K562 (cell line): ENCODE measurements around the gene ASB4. TPM values are rescaled to one million over a fixed set of nuclear protein-coding genes. Genes with fewer than 3 reads are reported as not detected.

Source experiments
- DEAF1 ChIP-seq: fragments of 450-650 bp; formaldehyde crosslinking; IDR thresholded peaks from 2 replicates; pipeline ENCODE4 v1.4.0; 2020; ENCODE audit warnings: mild to moderate bottlenecking, moderate library complexity
- ELF1 ChIP-seq: fragments of 200-800 bp; sonication (Bioruptor generic); IDR thresholded peaks from 2 replicates; pipeline ENCODE4 v1.6.1; 2016; ENCODE audit warnings: missing genetic modification characterization, missing compliant biosample characterization
- JUND ChIP-seq, 2 experiments: IDR thresholded peaks; 2 replicates in 1 of 2; 3 replicates in 1 of 2; pipeline ENCODE4 v1.6.1; 2011; ENCODE audit warnings: borderline replicate concordance in 2 of 2, low read depth in 2 of 2, low read length in 2 of 2, improper control_type of control experiment in 1 of 2, missing biosample characterization in 1 of 2, missing genetic modification characterization in 1 of 2, missing genetic modification reagents in 1 of 2
- PRDM10 ChIP-seq: fragments of 450-650 bp; IDR thresholded peaks from 2 replicates; pipeline ENCODE4 v1.6.1; 2018; ENCODE audit not compliant: partially characterized antibody
- SIRT6 ChIP-seq: IDR thresholded peaks from one replicate; pipeline ENCODE4 v1.6.1; 2012; ENCODE audit warnings: low read depth, mild to moderate bottlenecking, control low read depth, inconsistent platforms, low read length, moderate library complexity
- STAG1 ChIP-seq: sonication (generic); formaldehyde crosslinking; IDR thresholded peaks from 2 replicates; pipeline ENCODE4 v1.5.0; 2020; ENCODE audit warnings: missing genetic modification reagents, borderline replicate concordance
- ZFPM2 ChIP-seq: fragments of 250-450 bp; sonication (Bioruptor Pico); IDR thresholded peaks from 2 replicates; pipeline ENCODE4 v1.5.1; 2022; ENCODE audit warnings: mild to moderate bottlenecking
- ZNF165 ChIP-seq: fragments of 250-450 bp; sonication (Bioruptor Pico); IDR thresholded peaks from 2 replicates; pipeline ENCODE4 v1.4.0; 2020; ENCODE audit warnings: borderline replicate concordance
- ZNF239 ChIP-seq: fragments of 250-450 bp; sonication (Bioruptor Pico); IDR thresholded peaks from 2 replicates; pipeline ENCODE4 v1.4.0; 2020; ENCODE audit warnings: mild to moderate bottlenecking
- polyA plus RNA-seq, 8 experiments: library from polyadenylated mRNA; depleted of rRNA in 4 of 8; stranded (reverse) in 5 of 8; unstranded in 3 of 8; fragments of >200 nt; fragmentation: Nextera tagmentation in 2 of 8; fragmentation: Illumina TruSeq in 1 of 8; extraction: Ambion mirVana in 2 of 8; extraction: Trizol in 1 of 8; gene quantifications; 2 replicates each; pipeline versions ENCODE4 v1.2.1 to v1.2.3, GENCODE V29; 2011 to 2014; ENCODE audit warnings: inconsistent platforms in 1 of 8, missing spikeins in 1 of 8
- total RNA-seq, 7 experiments: library from RNA; depleted of rRNA in 6 of 7; stranded (reverse); fragments of >200 nt in 6 of 7; fragmentation: Illumina TruSeq in 2 of 7; extraction: Trizol in 2 of 7; gene quantifications; 2 replicates each; pipeline versions ENCODE4 v1.2.1 to v1.2.3, GENCODE V29; 2011 to 2021; ENCODE audit warnings: low replicate concordance in 1 of 7
- TF ChIP-seq, protein P1 (sequence below), 2 experiments: fragments of 450-650 bp; formaldehyde crosslinking in 1 of 2; IDR thresholded peaks; 2 replicates each; pipeline versions ENCODE4 v1.4.0 to v1.6.1; 2014 to 2020; ENCODE audit warnings: mild to moderate bottlenecking in 2 of 2, borderline replicate concordance in 1 of 2, low read depth in 1 of 2

The ASB4 gene
- total and polyA plus RNA-seq, 9 of the 15 experiments (the other 6 are each of a cell fraction or from before 2014, with no cell fraction given) = 0.03 to 0.07 TPM; not detected in 7

DNA sequence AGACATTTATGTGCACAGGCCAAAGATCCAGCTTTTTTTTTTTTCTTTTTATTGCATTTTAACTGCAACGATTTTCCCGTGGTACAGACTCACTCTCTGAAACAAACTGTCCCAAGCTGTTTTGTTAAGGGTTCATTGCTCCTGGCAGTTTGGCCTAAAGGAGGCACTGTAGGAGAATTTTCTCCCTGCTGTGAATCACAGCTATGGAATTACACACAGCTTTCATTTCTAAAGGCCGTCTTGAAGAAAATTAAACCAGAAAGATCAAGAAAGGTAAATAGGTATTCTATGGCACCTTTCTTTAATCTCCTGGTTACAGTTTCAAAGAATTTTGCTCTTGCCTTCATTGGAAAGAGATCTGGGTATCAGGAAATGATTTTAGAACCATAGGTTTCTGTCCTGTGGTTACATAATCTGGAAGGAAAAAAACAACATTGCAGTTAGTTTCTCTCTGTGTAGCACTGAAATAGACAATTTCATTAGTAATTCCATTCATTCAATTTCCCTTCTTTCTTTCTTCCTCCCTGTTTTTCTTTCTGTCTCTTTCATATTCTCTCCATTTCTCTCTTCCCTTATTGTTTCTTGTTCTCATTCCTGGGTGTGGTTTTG, 59.4 kb downstream of the ASB4 start (continued):
- TF ChIP-seq PRDM10 (no peak), JUND (IDR thresholded peaks at IDR 0.05; ENCODE audit: borderline replicate concordance, low read depth, low read length) (0 out of 2 replicates have a peak, but pooled peaks have one; percentile 20), JUND (tag; IDR thresholded peaks at IDR 0.05; ENCODE audit: borderline replicate concordance, low read depth, low read length) (peak; percentile 10; the same call in 1 of the 3 replicates), ZNF239 (CRISPR knock-in tag) (no peak), ELF1 (tag) (no peak), ZNF165 (no peak), ZFPM2 (CRISPR knock-in tag) (no peak), SIRT6 (no peak), STAG1 (CRISPR knock-in tag) (no peak), DEAF1 (CRISPR knock-in tag) (peak; percentile 56; the same call in 1 of the 2 replicates)
- TF ChIP-seq, protein P1, sequence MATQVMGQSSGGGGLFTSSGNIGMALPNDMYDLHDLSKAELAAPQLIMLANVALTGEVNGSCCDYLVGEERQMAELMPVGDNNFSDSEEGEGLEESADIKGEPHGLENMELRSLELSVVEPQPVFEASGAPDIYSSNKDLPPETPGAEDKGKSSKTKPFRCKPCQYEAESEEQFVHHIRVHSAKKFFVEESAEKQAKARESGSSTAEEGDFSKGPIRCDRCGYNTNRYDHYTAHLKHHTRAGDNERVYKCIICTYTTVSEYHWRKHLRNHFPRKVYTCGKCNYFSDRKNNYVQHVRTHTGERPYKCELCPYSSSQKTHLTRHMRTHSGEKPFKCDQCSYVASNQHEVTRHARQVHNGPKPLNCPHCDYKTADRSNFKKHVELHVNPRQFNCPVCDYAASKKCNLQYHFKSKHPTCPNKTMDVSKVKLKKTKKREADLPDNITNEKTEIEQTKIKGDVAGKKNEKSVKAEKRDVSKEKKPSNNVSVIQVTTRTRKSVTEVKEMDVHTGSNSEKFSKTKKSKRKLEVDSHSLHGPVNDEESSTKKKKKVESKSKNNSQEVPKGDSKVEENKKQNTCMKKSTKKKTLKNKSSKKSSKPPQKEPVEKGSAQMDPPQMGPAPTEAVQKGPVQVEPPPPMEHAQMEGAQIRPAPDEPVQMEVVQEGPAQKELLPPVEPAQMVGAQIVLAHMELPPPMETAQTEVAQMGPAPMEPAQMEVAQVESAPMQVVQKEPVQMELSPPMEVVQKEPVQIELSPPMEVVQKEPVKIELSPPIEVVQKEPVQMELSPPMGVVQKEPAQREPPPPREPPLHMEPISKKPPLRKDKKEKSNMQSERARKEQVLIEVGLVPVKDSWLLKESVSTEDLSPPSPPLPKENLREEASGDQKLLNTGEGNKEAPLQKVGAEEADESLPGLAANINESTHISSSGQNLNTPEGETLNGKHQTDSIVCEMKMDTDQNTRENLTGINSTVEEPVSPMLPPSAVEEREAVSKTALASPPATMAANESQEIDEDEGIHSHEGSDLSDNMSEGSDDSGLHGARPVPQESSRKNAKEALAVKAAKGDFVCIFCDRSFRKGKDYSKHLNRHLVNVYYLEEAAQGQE (IDR thresholded peaks at IDR 0.05; ENCODE audit: borderline replicate concordance) = peak; percentile 59; the same call in 1 of the 2 replicates
- TF ChIP-seq, protein P1 (CRISPR knock-in tag; IDR thresholded peaks at IDR 0.05; ENCODE audit: low read depth) = no peak
